GM12872 (cell line): ENCODE results near the gene PLCZ1.

Experiments
- CTCF ChIP-seq: IDR thresholded peaks from 3 replicates; pipeline ENCODE4 v1.5.1; 2011; ENCODE audit warnings: low read depth, mild to moderate bottlenecking, low read length, moderate library complexity; ENCODE audit not compliant: insufficient read depth

Gene PLCZ1

GRCh38 chr12:18737819-18738218, at the start of gene PLCZ1, which contains the start of gene CAPZA3:
Gene PLCZ1, minus strand, starts transcription at chr12:18738012. Its CDS starts 641 bp downstream, at chr12:18737371.
Gene CAPZA3, plus strand, starts transcription at chr12:18738119. Its CDS starts 150 bp downstream, at chr12:18738269.
- no peak for TF ChIP-seq CTCF

GRCh38 chr12:18782827-18783226, 45.0 kb upstream of the PLCZ1 start:
- no peak for TF ChIP-seq CTCF

- TF ChIP-seq CTCF, result no peak
These were observed 17.5 kb upstream of the PLCZ1 start for GRCh38 chr12:18755341-18755740.

- TF ChIP-seq CTCF, result no peak
These were observed 16.4 kb upstream of the PLCZ1 start for GRCh38 chr12:18754124-18754707.

- TF ChIP-seq CTCF, result no peak
These were observed 15.8 kb upstream of the PLCZ1 start for GRCh38 chr12:18753481-18754123.

- TF ChIP-seq CTCF, result no peak
These were observed 15.1 kb upstream of the PLCZ1 start for GRCh38 chr12:18752947-18753346.

GRCh38 chr12:18752280-18752920, 14.6 kb upstream of the PLCZ1 start:
- no peak for TF ChIP-seq CTCF
